ENCODE measurements around the gene RPA1. TPM values are rescaled to one million over a fixed set of nuclear protein-coding genes. Genes with fewer than 3 reads are reported as not detected.

Gene RPA1
- total RNA-seq, result 17.6 and 25.2 TPM in 2 replicates

GRCh38 chr17:1829592-1830257, at the start of gene RPA1, which contains the start of gene SMYD4:
TSS of gene RPA1 (plus strand) at chr17:1830005. CDS start at chr17:1830094, 89 bp downstream.
TSS of gene SMYD4 (minus strand) at chr17:1829902. CDS start at chr17:1827994, 1,908 bp downstream.

Other genes with a start within 250 kb of the RPA1 start
- gene SLC43A2, start 201.2 kb upstream of the RPA1 start, total RNA-seq, result 24.8 and 39.5 TPM in 2 replicates
- 141 and 152 TPM in 2 replicates for gene SCARF1, start 184.3 kb upstream of the RPA1 start, total RNA-seq
- 8.3 and 10.1 TPM in 2 replicates for gene RILP, start 180.1 kb upstream of the RPA1 start, total RNA-seq
- gene PRPF8, start 145.1 kb upstream of the RPA1 start, total RNA-seq, result 157 and 183 TPM in 2 replicates
- gene TLCD2, start 119.6 kb upstream of the RPA1 start, total RNA-seq, result 0.96 and 1.3 TPM in 2 replicates
- gene WDR81, start 105.3 kb upstream of the RPA1 start, total RNA-seq, result 21.2 and 23.2 TPM in 2 replicates
- gene SERPINF2, start 87.1 kb upstream of the RPA1 start, total RNA-seq, result 0.10 TPM in 1 of 2 replicates, not detected in the other
- gene SERPINF1, start 67.9 kb upstream of the RPA1 start, total RNA-seq, result 0.57 and 0.65 TPM in 2 replicates
- gene SMYD4, start 103 bp upstream of the RPA1 start, total RNA-seq, result 10.1 and 10.7 TPM in 2 replicates
- 0.10 TPM in 1 of 2 replicates, not detected in the other for gene RTN4RL1, start 195.3 kb downstream of the RPA1 start, total RNA-seq
- gene DPH1, start 200.1 kb downstream of the RPA1 start, total RNA-seq, result 20.7 and 27.8 TPM in 2 replicates
- gene OVCA2, start 212.0 kb downstream of the RPA1 start, total RNA-seq, result 84.8 and 93.7 TPM in 2 replicates
- gene HIC1, start 225.1 kb downstream of the RPA1 start, total RNA-seq, result 54.6 and 76.4 TPM in 2 replicates

Data from vein endothelial cell (primary cell).